HEK293 (cell line): ENCODE measurements around the gene GRAMD1B.

Experiments
- CTCF ChIA-PET: fragments of 350-600 bp; formaldehyde crosslinking; extraction: SDS; loops from one replicate; lab custom pipeline; 2021; ENCODE audit warnings: antibody characterized with exemption; lab: Yijun Ruan, JAX
- POLR2A ChIA-PET: fragments of 300-600 bp; formaldehyde crosslinking; extraction: SDS; loops from one replicate; lab custom pipeline; 2020; ENCODE audit warnings: antibody characterized with exemption, inconsistent platforms; lab: Yijun Ruan, JAX
- H3K27ac ChIP-seq: fragments of 200-500 bp; sonication (Bioruptor generic); 2 replicates; pipeline ENCODE4 v1.5.1; 2014; ENCODE audit warnings: low read depth, low read length, control low read depth, inconsistent platforms; ENCODE audit errors: extremely low read depth
- H3K36me3 ChIP-seq, 2 experiments: fragments of 200-500 bp in 1 of 2; sonication (Bioruptor generic) in 1 of 2; 1 replicate in 1 of 2; 2 replicates in 1 of 2; pipeline ENCODE4 v1.5.1; 2014 to 2017; ENCODE audit warnings: inconsistent platforms in 2 of 2, low read length in 2 of 2; ENCODE audit not compliant: control insufficient read depth in 2 of 2, insufficient read depth in 1 of 2
- H3K4me1 ChIP-seq: fragments of 200-500 bp; sonication (Bioruptor generic); 2 replicates; pipeline ENCODE4 v1.5.1; 2014; ENCODE audit warnings: mild to moderate bottlenecking, low read length, inconsistent platforms; ENCODE audit not compliant: control insufficient read depth, insufficient read depth
- H3K4me3 ChIP-seq: 2 replicates; pipeline ENCODE4 v1.5.1; 2011; ENCODE audit warnings: low read depth, mild to moderate bottlenecking, control low read depth, low read length, moderate library complexity
- H3K9me3 ChIP-seq: fragments of 200-500 bp; sonication (Bioruptor generic); 2 replicates; pipeline ENCODE4 v1.5.1; 2014; ENCODE audit warnings: low read depth, low read length, inconsistent platforms; ENCODE audit not compliant: control insufficient read depth, insufficient read depth
- KLF7 ChIP-seq: fragments of 450-650 bp; formaldehyde crosslinking; IDR thresholded peaks from 2 replicates; pipeline ENCODE4 v1.5.1; 2016; ENCODE audit warnings: missing biosample characterization, missing genetic modification characterization, borderline replicate concordance
- MYNN ChIP-seq: fragments of 450-650 bp; formaldehyde crosslinking; IDR thresholded peaks from 2 replicates; pipeline ENCODE4 v1.5.1; 2016; ENCODE audit warnings: missing biosample characterization, missing genetic modification characterization, borderline replicate concordance
- PRDM2 ChIP-seq: fragments of 450-650 bp; formaldehyde crosslinking; IDR thresholded peaks from 2 replicates; pipeline ENCODE4 v1.5.1; 2016; ENCODE audit warnings: missing biosample characterization, missing genetic modification characterization, borderline replicate concordance
- ZBTB10 ChIP-seq: fragments of 450-650 bp; formaldehyde crosslinking; IDR thresholded peaks from 2 replicates; pipeline ENCODE4 v1.5.1; 2016; ENCODE audit warnings: missing biosample characterization, missing genetic modification characterization
- ZBTB48 ChIP-seq: fragments of 450-650 bp; formaldehyde crosslinking; IDR thresholded peaks from 2 replicates; pipeline ENCODE4 v1.5.1; 2016; ENCODE audit warnings: missing biosample characterization, missing genetic modification characterization
- ZNF148 ChIP-seq: fragments of 450-650 bp; formaldehyde crosslinking; IDR thresholded peaks from 2 replicates; pipeline ENCODE4 v1.5.0; 2017; ENCODE audit warnings: missing biosample characterization, missing genetic modification characterization, borderline replicate concordance
- ZNF426 ChIP-seq: fragments of 450-650 bp; formaldehyde crosslinking; IDR thresholded peaks from 2 replicates; pipeline ENCODE4 v1.5.1; 2017; ENCODE audit warnings: missing biosample characterization, missing genetic modification characterization, mild to moderate bottlenecking, inconsistent platforms, moderate library complexity
- ZNF580 ChIP-seq: fragments of 450-650 bp; formaldehyde crosslinking; IDR thresholded peaks from 2 replicates; pipeline ENCODE4 v1.5.1; 2016; ENCODE audit warnings: missing biosample characterization, missing genetic modification characterization
- ZNF658 ChIP-seq: fragments of 450-650 bp; formaldehyde crosslinking; IDR thresholded peaks from 2 replicates; pipeline ENCODE4; 2016; ENCODE audit warnings: missing biosample characterization, missing genetic modification characterization
- ZSCAN30 ChIP-seq: fragments of 450-650 bp; IDR thresholded peaks from 2 replicates; pipeline ENCODE4 v1.5.1; 2018; ENCODE audit warnings: missing biosample characterization, mild to moderate bottlenecking, missing genetic modification characterization, moderate library complexity

The GRAMD1B gene

DNA sequence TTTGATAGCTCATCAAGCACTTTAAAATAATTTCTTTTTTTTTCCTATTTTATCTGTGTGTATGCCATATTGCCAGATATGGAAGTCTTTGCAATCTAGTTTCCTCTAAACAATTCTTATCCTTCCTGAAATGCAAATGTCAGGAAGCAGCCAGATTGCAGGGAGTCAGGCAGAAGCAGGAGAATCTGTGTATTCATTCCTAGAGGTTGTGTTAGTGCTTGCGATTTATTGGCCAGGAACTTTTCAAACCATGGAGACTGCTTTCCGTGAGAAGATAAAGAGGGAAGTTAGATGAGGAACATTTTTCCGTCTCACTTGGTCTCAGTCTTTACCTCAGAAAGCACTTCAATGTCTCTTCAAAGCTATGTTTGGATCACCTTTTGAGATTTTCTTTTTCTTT lies 91.9 kb downstream of the GRAMD1B start:
- POLR2A ChIA-PET, result no interaction called here

More for the DNA sequence above, 91.9 kb downstream of the GRAMD1B start:
- Histone ChIP-seq H3K36me3 (no peaks in the 10 kb centered on the region), H3K9me3 (no peaks in the 10 kb centered on the region), H3K27ac (no peak overlapping the region), H3K4me3 (no peak overlapping the region), H3K4me1 (no peaks in the 10 kb centered on the region)
- TF ChIP-seq ZNF580 (tag by site-specific recombination), result no peak
- no peak for TF ChIP-seq ZBTB10
- no peak for TF ChIP-seq ZNF426 (tag by site-specific recombination)
- no peak for TF ChIP-seq ZBTB48 (tag by site-specific recombination)
- no peak for TF ChIP-seq KLF7
- TF ChIP-seq ZNF148 (tag by site-specific recombination), result no peak
- no peak for TF ChIP-seq ZNF658 (tag by site-specific recombination)
- TF ChIP-seq MYNN, result no peak
- no peak for TF ChIP-seq PRDM2 (tag by site-specific recombination)
- TF ChIP-seq ZSCAN30, result no peak
- CTCF ChIA-PET, result interaction anchor here (0.5 to 2.9 kb wide), 5 partner anchors 11 to 55 kb away, joined by 3 to 11 read pairs (median 3); no protein-coding TSS in a partner anchor
